ENCODE results near the gene IFITM2.
"Not testable (repeated sequence)": the region's sequence is repeated elsewhere in the genome, so short reads cannot be mapped to it uniquely, and the experiment has no call there.

The IFITM2 gene

GRCh38 chr11:306645-307371 is 808 bp upstream of the IFITM2 start:
- Histone ChIP-seq H3K4me3 (ENCODE audit: low read depth, low read length) (no peak overlapping the region), H3K36me3 (replicated peaks) (no peaks in the 10 kb centered on the region), H3K27me3 (replicated peaks) (no peaks in the 10 kb centered on the region), H3K27ac (no peak overlapping the region)
- DNase-seq = no peak
- no peak for TF ChIP-seq CTCF (IDR thresholded peaks at IDR 0.05; ENCODE audit: low read depth, low read length, missing control alignments)
- in situ Hi-C loops (cut with HindIII; ENCODE audit: low pct_ligation_motif_present, low sequenced_read_pairs) = no loop called here

GRCh38 chr11:308740-309665 is 1.4 kb downstream of the IFITM2 start:
- H3K27me3 ChIP-seq (replicated peaks); in situ Hi-C loops (cut with HindIII; ENCODE audit: low pct_ligation_motif_present, low sequenced_read_pairs); H3K36me3 ChIP-seq (replicated peaks); H3K27ac ChIP-seq; DNase-seq: not testable (repeated sequence)
- H3K4me3 ChIP-seq (ENCODE audit: low read depth, low read length) = peak overlapping the region; percentile 48

- H3K36me3 ChIP-seq (replicated peaks); H3K27ac ChIP-seq; H3K27me3 ChIP-seq (replicated peaks); in situ Hi-C loops (cut with HindIII; ENCODE audit: low pct_ligation_motif_present, low sequenced_read_pairs); DNase-seq: not testable (repeated sequence)
- H3K4me3 ChIP-seq (ENCODE audit: low read depth, low read length) = peak overlapping the region; percentile 48
Measured at GRCh38 chr11:309979-310572, 2.5 kb downstream of the IFITM2 start.

GRCh38 chr11:311013-311748 is 3.6 kb downstream of the IFITM2 start:
- in situ Hi-C loops (cut with HindIII; ENCODE audit: low pct_ligation_motif_present, low sequenced_read_pairs); H3K27ac ChIP-seq; DNase-seq: not testable (repeated sequence)

GRCh38 chr11:312092-312816 is 4.6 kb downstream of the IFITM2 start:
- DNase-seq = no peak
- H3K27me3 ChIP-seq (replicated peaks) = peaks cover 19% of the 10 kb centered on the region
- in situ Hi-C loops (cut with HindIII; ENCODE audit: low pct_ligation_motif_present, low sequenced_read_pairs) = no loop called here
- no peak overlapping the region for H3K27ac ChIP-seq
- TF ChIP-seq CTCF (IDR thresholded peaks at IDR 0.05; ENCODE audit: low read depth, low read length, missing control alignments) = no peak
- H3K4me3 ChIP-seq (ENCODE audit: low read depth, low read length) = no peak overlapping the region
- no peaks in the 10 kb centered on the region for H3K36me3 ChIP-seq (replicated peaks)

More at GRCh38 chr11:311013-311748, 3.6 kb downstream of the IFITM2 start:
- Histone ChIP-seq H3K27me3 (replicated peaks) (peaks cover 10% of the 10 kb centered on the region), H3K4me3 (ENCODE audit: low read depth, low read length) (peak overlapping the region; percentile 36)
- H3K36me3 ChIP-seq (replicated peaks) = not testable (repeated sequence)

GRCh38 chr11:313304-313786 is 5.7 kb downstream of the IFITM2 start:
- Histone ChIP-seq H3K36me3 (replicated peaks) (no peaks in the 10 kb centered on the region), H3K4me3 (ENCODE audit: low read depth, low read length) (no peak overlapping the region), H3K27me3 (replicated peaks) (peaks cover 22% of the 10 kb centered on the region), H3K27ac (no peak overlapping the region)
- in situ Hi-C loops (cut with HindIII; ENCODE audit: low pct_ligation_motif_present, low sequenced_read_pairs) = no loop called here
- DNase-seq = no peak
- TF ChIP-seq CTCF (IDR thresholded peaks at IDR 0.05; ENCODE audit: low read depth, low read length, missing control alignments) = no peak

All from brain microvascular endothelial cell (primary cell).